Cardiac septum (tissue), 1 donor: ENCODE results near the gene KDM1A. TPM values are rescaled to one million over a fixed set of nuclear protein-coding genes. Genes with fewer than 3 reads are reported as not detected.
"Not testable (repeated sequence)": the region's sequence is repeated elsewhere in the genome, so short reads cannot be mapped to it uniquely, and the experiment has no call there.

ENCODE experiments used
- DNase-seq: peaks from one replicate; pipeline ENCODE4 v3.0.0-alpha.2; 2020; ENCODE audit warnings: low spot score
- intact Hi-C: fragments of 100-400 bp; cut with DNase I; formaldehyde crosslinking; loops from one replicate; pipeline ENCODE4 v1.14.0; 2022
- long read RNA-seq: library from polyadenylated mRNA; unstranded; transcript quantifications from one replicate; pipeline ENCODE4 v2.0.0, GENCODE V29; 2021
- total RNA-seq: library from RNA; stranded (reverse); fragmentation: NEBNext Ultra II Directional; extraction: Animal tissue kit (Norgen Biotek cat#: 25700); gene quantifications from one replicate; pipeline ENCODE4 v1.2.1, GENCODE V29; 2021
- donor health status: DM: no; HTN: no; CAD: no.

Gene KDM1A
- total RNA-seq: 25.8 TPM
- long read RNA-seq, transcript KDM1A-201 (19 exons, 3,033 nt): major isoform, 33 of 104 reads
- long read RNA-seq, partial matches to known transcripts: 7 of 104 reads
- long read RNA-seq, other reads (novel, unspliced or antisense): 63 of 104 reads

- intact Hi-C loops: no loop called here
- peak; percentile 98 for DNase-seq
Measured at GRCh38 chr1:23019094-23019862, at the start of gene KDM1A. TSS of gene KDM1A (plus strand) at chr1:23019468. CDS start at chr1:23019597, 129 bp downstream.

DNA sequence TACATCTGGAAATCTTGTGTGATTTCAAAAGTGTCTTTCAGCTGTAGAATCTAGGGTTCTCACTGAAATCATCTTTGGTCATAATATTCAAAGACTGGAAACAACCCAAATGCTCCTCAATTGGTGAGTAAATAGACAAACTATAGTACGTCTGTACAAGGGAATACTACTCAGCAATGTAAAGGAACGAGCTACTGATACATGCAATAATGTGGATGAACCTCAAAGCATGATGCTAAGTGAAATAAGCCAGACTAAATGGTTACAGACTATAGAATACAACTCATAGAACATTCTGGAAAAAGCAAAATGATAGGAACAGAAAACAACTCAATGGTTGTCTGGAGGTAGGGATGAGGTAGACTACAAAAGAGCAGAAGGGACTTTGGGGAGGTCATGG is 49.2 kb upstream of the KDM1A start:
- intact Hi-C loops: loop anchor here (10.0 kb wide), 1 partner anchor 115 kb away; no protein-coding TSS in a partner anchor

DNA sequence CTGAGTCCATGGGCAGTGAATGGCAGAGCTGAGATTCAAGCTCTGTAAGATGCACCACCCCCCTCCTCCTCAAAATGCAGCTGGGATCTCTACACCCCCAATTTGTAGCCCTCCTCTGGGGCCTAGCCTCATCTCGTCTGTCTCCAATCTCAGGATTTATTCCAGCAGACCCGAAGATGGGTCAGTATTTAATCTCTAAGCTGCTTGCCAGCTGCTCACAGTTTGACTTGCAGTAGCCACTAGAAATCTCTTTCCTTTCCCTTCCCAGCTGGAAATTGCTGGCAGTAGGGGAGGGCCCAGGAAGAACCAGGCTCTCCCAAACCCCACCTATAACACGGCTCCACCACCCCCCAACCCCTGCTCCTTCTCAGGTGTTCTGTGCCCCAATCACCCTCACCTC is 48.1 kb upstream of the KDM1A start:
- no peak for DNase-seq
- intact Hi-C loops: loop anchor here (10.0 kb wide), 1 partner anchor 114 kb away; no protein-coding TSS in a partner anchor

More for the DNA sequence above, 49.2 kb upstream of the KDM1A start:
- DNase-seq: no peak

DNA sequence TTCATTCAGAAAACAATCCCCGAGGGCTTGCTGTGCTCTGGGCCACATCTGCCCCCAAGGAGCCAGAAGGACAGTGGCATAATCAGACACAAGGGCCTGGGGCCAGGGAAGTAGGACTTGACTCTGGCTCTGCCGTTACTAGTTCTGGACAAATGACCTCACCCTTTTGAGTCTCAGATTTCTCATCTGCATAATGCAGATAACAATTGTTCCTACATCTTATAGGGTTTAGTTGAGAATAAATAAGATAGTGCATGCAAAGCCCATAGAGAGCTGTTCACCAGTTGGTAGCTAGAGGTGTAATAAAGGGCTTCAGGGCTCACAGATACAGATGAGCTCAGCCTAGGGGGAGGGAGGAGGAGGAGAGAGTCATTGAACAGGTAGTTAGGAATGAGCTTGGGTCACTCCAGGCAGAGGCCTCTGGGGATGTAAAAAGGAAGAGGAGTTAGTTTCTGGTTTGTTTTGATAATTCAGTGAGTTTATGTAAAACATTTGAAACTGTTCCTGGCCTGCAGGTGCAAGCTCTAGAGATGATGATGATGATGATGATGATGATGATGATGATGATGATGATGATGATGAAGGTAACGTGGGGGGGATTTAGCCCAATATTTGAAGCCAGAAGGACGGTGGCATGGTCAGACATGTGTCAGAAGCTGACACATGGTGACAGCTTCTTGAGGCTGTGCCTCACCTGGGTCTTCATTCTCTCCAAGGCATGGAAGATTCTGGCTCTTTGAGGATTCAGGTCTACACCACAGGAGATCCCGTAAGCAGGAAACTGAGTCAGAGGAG is 47.5 kb upstream of the KDM1A start:
- DNase-seq: no peak
- intact Hi-C loops: loop anchor here (10.0 kb wide), 1 partner anchor 113 kb away; no protein-coding TSS in a partner anchor

- intact Hi-C loops: loop anchor here (10.0 kb wide), 1 partner anchor 112 kb away; no protein-coding TSS in a partner anchor
- DNase-seq: no peak
Measured at GRCh38 chr1:22972760-22973159, 46.5 kb upstream of the KDM1A start, which contains the start of gene LACTBL1. TSS of gene LACTBL1 (minus strand) at chr1:22972866. CDS start at chr1:22972316, 550 bp downstream.

DNA sequence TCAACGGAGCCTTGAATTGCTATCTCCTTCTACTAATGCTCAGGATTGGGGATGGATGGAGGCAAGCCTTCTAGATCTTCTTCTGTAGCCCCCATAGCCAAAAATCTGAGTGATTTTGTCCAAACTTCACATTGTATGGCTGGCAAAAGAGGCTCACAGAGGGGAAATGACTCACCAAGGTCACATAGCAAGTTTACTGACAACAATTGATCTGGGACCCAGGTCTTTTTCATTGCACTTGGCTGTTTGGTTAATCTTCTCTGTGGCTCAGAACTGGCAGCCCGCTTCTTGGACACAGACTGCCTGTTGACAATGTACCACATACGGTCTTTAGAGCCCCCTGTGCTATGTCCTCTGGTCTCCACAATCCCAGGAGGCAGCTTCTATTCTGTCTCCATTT is 43.6 kb upstream of the KDM1A start:
- no peak for DNase-seq
- intact Hi-C loops: loop anchor here (2.0 to 10.0 kb wide), 3 partner anchors 109 to 302 kb away; no protein-coding TSS in a partner anchor

DNA sequence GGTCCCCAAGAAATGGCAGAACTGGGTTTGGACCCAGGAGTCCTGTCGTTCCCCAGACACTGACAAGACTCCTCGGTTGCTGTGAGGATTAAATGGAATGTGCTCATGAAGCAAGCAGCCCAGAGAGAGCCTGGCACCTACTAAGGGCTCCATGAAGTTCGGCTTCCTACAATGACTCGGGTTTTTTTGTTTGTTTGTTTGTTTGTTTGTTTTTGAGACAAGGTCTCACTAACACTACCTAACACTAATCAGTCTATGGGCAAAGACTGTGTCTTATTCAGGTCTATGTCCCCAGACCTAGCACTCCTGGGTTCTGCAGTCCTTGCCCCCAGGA is 43.2 kb upstream of the KDM1A start:
- intact Hi-C loops: loop anchor here (2.0 to 10.0 kb wide), 3 partner anchors 109 to 301 kb away; no protein-coding TSS in a partner anchor
- no peak for DNase-seq

DNA sequence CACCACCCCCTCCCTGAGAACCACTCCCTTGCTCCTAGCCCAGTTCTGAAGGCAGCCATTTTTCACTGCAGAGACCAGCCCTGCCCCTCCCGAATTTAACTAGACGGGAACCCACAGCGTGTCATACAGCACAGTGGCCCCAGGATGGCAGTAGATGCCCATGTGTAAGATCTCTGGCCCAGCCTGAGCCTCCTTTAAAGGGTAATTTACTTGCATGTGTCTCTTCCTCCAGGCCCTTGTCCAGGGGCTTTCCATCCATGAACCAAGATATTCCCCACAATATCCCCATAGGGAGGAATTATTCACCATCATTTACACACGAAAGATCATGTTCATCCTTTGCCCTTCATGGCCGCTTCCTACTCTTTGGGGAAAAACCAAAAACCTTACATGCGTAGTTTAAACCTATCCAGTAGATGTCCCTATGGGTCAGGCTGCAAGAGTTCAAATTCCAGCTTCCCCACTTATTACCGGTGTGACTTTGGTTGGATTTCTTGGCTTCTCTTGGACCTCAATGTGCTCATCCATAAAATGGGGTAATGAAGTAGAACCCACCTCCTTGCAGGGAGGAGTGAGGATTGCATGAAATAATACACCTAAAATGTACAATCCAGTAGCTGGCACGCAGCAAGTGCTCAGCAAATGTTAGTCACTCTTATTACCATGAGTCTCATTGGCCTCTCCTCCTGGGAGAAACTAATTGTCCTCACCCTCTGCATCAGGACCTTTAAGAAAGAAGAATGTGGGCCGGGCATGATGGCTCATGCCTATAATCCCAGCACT is 42.6 kb upstream of the KDM1A start:
- intact Hi-C loops: loop anchor here (2.0 to 10.0 kb wide), 3 partner anchors 108 to 301 kb away; no protein-coding TSS in a partner anchor
- DNase-seq: no peak

- no peak for DNase-seq
- intact Hi-C loops: loop anchor here (5.0 to 10.0 kb wide), 2 partner anchors 107 to 299 kb away; no protein-coding TSS in a partner anchor
Measured at GRCh38 chr1:22978299-22978698, 41.0 kb upstream of the KDM1A start.

DNA sequence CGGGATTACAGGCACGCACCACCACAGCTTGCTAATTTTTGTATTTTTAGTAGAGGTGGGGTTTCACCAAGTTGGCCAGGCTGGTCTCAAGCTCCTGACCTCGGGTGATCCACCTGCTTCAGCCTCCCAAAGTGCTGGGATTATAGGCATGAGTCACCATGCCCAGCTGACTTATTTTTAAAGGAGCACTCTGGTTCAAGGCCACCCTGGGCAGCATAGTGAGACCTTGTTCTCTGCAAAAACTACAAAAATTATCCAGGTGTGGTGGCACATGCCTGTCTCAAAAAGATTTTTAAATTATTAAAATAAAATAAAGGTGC is 38.8 kb upstream of the KDM1A start:
- DNase-seq, intact Hi-C loops: not testable (repeated sequence)

DNA sequence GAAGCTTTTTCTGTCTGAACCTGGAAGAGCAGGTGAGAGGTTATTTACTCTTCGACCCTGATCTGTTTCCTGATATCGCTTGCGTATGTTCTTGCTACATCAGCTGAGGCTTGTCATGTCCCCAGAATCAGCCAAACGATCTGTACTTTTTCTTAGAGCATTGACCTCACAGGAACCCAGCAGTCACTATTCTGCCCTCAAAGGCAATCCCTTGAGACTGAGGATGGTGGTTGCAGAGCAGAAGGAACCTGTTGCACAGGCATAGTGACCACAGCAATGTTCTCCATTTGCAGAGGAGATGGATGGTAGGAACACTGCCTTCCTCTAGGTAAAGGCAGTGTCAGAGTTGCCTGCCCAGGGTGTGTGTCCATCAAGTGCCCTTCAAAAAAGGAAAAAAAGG is 35.3 kb upstream of the KDM1A start:
- intact Hi-C loops: no loop called here

GRCh38 chr1:22992384-22992783 is 26.9 kb upstream of the KDM1A start:
- DNase-seq, intact Hi-C loops: not testable (repeated sequence)

More for the DNA sequence above, 35.3 kb upstream of the KDM1A start:
- no peak for DNase-seq

DNA sequence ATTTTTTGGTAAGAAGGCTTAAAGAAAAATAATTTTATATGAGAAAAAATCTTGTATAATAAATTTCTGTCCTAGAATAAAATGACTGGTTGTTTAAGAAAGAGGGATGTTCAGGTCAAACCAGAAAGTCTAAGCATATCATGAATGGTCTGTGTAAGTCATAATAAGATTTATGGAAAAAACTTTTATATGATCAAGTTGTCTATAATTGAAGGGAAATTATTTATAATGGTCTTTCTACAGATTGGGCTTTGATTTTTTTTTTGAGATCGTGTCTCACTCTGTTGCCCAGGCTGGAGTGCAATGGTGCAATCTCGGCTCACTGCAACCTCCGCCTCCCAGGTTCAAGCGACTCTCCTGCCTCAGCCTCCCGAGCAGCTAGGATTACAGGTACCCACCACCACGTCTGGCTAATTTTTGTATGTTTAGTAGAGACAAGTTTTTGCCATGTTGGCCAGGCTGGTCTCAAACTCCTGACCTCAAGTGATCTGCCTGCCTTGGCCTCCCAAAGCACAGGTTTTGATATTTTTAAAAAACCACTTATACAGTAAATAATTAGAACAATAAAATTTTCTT is 26.0 kb upstream of the KDM1A start:
- DNase-seq, intact Hi-C loops: not testable (repeated sequence)

DNA sequence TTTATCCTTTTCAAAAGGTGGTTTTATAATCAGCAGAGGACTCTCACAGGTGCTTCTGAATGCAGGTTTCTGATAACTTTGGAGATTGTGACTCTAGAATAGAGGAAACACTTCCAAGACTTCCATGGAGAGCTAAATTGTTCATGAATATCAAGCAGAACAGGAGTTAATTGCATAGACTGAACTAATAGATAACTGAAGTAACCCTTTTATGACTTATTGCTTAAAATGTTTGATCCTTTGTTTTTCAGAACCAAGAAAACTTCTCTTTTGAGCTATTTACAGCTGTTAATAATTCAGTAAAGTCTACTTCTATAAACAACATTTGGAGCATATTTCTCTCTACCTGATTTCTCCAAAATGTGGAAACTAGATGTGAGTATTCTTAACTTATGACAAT is 23.5 kb upstream of the KDM1A start:
- DNase-seq: no peak
- intact Hi-C loops: no loop called here

DNA sequence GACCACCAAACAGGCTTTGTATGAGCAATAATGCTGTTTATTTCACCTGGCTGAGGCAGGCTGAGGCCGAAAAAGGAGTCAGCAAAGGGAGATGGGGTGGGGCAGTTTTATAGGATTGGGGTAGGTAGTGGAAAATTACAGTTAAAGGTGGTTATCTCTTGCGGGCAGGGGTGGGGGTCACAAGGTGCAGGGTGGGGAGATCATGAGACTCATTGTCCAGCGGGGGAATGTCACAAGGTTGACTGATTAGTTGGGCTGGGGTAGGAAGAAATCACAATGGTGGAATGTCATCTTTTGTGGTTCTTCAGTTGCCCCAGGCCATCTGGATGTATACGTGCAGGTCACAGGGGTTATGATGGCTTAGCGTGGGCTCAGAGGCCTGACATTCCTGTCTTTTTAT is 21.7 kb upstream of the KDM1A start:
- DNase-seq, intact Hi-C loops: not testable (repeated sequence)

DNA sequence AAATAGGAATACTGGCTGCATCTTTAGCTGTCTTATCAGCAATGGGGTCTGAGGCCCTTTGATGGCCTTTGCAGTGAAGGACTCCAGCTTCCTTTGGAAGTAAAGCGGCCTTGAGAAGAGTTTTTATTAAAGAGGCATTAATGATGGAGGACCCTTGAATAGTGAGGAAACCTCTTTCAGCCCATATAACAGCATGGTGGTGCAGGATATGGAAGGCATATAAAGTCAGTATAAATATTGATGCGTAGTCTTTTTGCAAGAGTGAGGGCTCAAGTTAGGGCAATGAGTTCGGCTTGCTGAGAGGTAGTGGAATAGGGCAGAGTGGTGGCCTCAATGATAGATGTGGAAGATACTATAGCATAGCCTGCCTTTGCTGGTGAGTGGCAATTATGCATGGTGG is 19.1 kb upstream of the KDM1A start:
- intact Hi-C loops, DNase-seq: not testable (repeated sequence)

DNA sequence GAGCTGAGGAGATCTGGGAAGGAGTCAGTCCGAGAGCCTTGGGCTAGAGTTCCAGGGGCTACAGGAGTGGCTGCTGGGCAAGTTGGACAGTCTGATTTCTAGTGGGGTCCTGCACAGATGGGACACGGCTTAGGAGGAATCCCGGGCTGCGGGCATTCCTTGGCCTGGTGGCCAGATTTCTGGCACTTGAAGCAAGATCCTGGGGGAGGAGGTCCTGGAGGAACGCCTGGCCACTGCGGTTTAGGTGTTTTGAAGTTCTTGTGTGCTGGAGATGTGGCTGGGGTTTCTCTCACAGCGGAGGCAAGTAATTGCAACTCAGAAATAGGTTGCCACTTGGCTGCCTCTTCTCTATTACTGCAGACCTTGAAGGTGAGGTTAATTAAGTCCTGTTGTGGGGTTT is 17.1 kb upstream of the KDM1A start:
- intact Hi-C loops, DNase-seq: not testable (repeated sequence)

GRCh38 chr1:23004112-23004511 is 15.2 kb upstream of the KDM1A start:
- intact Hi-C loops: no loop called here
- DNase-seq: no peak

DNA sequence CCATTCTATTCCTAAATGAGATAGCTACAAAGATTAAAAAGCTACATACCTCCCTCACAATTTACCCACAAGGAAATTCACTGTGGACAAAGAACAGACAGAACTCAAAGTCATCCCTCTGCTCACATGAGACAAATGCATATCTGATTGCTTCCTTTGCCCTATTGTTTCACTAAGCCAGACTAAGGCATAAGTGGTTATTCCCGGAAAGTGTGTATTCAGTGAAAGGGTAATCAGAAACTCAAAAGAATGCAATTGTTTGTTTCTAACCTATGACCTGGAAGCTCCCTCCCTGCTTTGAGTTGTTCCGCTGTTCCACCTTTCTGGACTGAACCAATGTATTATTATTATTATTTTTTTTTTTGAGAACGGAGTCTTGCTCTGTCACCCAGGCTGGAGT is 14.5 kb upstream of the KDM1A start:
- intact Hi-C loops, DNase-seq: not testable (repeated sequence)
